GM12878 (cell line): ENCODE measurements around the gene RAB32. TPM values are rescaled to one million over a fixed set of nuclear protein-coding genes. Genes with fewer than 3 reads are reported as not detected.

Experiments
- ATAC-seq: fragments of 200-7000 bp; cut with Tn5 transposase; 3 replicates; pipeline ENCODE4 v1.9.1; 2020; ENCODE audit warnings: mild to moderate bottlenecking, moderate library complexity
- BruUV-seq: library from RNA; stranded (reverse); fragments of 400-500 nt; replicated peaks from 2 replicates; lab custom pipeline; 2021; lab: Mats Ljungman, UMichigan
- CTCF ChIA-PET: fragments of 300-600 bp; sonication (Branson Sonifier 250); formaldehyde crosslinking; extraction: SDS; loops from one replicate; lab custom pipeline; 2021; ENCODE audit warnings: inconsistent platforms; lab: Yijun Ruan, JAX
- POLR2A ChIA-PET: fragments of 350-600 bp; formaldehyde crosslinking; extraction: SDS; loops from one replicate; lab custom pipeline; 2021; ENCODE audit warnings: inconsistent platforms; lab: Charles Lee
- RAD21 ChIA-PET: fragments of 300-600 bp; sonication (Branson Sonifier 250); formaldehyde crosslinking; loops from one replicate; lab custom pipeline; 2023; ENCODE audit warnings: antibody characterized with exemption; ENCODE audit not compliant: unreplicated experiment; lab: Charles Lee
- SMC1A ChIA-PET: fragments of 300-600 bp; sonication (Branson Sonifier 250); formaldehyde crosslinking; loops from one replicate; lab custom pipeline; 2023; ENCODE audit not compliant: unreplicated experiment, uncharacterized antibody; lab: Charles Lee
- DNase-seq: peaks from one replicate; pipeline ENCODE4 v3.0.0-alpha.2; 2011; ENCODE audit warnings: low read depth, low spot score
- FAIRE-seq: peaks from 3 replicates; lab custom pipeline; 2011; peaks lifted over from hg19 to GRCh38; lab: Jason Lieb, UNC
- H2AFZ ChIP-seq: 2 replicates; pipeline ENCODE4 v1.6.0; 2011; ENCODE audit warnings: low read depth, low read length, control low read depth; ENCODE audit not compliant: control insufficient read depth
- H3K27ac ChIP-seq: 2 replicates; pipeline ENCODE4 v1.5.1; 2011; ENCODE audit warnings: control low read depth; ENCODE audit not compliant: control insufficient read depth, insufficient read depth
- H3K27me3 ChIP-seq, 2 experiments: replicated peaks in 1 of 2; 2 replicates each; pipeline versions ENCODE4 v1.6.0 to v1.6.1; 2011; ENCODE audit warnings: low read length in 1 of 2; ENCODE audit not compliant: control insufficient read depth in 2 of 2, insufficient read depth in 2 of 2
- H3K36me3 ChIP-seq, 2 experiments: 2 replicates each; pipeline ENCODE4 v1.5.1; 2011; ENCODE audit warnings: low read length in 1 of 2; ENCODE audit not compliant: control insufficient read depth in 2 of 2, insufficient read depth in 2 of 2
- H3K4me1 ChIP-seq: 2 replicates; pipeline ENCODE4 v1.6.1; 2011; ENCODE audit warnings: mild to moderate bottlenecking, low read length, moderate library complexity, mixed read lengths; ENCODE audit not compliant: control insufficient read depth, insufficient read depth
- H3K4me2 ChIP-seq: 2 replicates; pipeline ENCODE4 v1.6.0; 2011; ENCODE audit warnings: control low read depth; ENCODE audit not compliant: control insufficient read depth, insufficient read depth
- H3K4me3 ChIP-seq: fragments of 200-600 bp; sonication (generic); 2 replicates; pipeline ENCODE4 v1.5.1; 2016
- H3K79me2 ChIP-seq: 2 replicates; pipeline ENCODE4 v1.6.0; 2011; ENCODE audit warnings: low read length; ENCODE audit not compliant: control insufficient read depth, insufficient read depth
- H3K9ac ChIP-seq: 2 replicates; pipeline ENCODE4 v1.8.0; 2011; ENCODE audit warnings: low read length, control low read depth, mixed read lengths; ENCODE audit not compliant: control insufficient read depth, insufficient read depth
- H3K9me3 ChIP-seq: replicated peaks from 3 replicates; pipeline ENCODE4 v1.5.1; 2011; ENCODE audit warnings: mild to moderate bottlenecking, low read length; ENCODE audit not compliant: control insufficient read depth, insufficient read depth
- H4K20me1 ChIP-seq: 2 replicates; pipeline ENCODE4 v1.6.0; 2011; ENCODE audit not compliant: control insufficient read depth, insufficient read depth
- WGBS: methylation state at CpG from one replicate; pipeline ENCODE4 v1.1.6; 2016; ENCODE audit warnings: low lambda C conversion rate; ENCODE audit not compliant: insufficient replicate concordance, insufficient coverage; ENCODE audit errors: missing lambda C conversion rate; 5-methylcytosine and 5-hydroxymethylcytosine counted together
- in situ Hi-C: fragments of 300-500 bp; cut with MboI; formaldehyde crosslinking; loops from 9 replicates; pipeline ENCODE4 v1.14.3; 2018; ENCODE audit warnings: mixed read lengths
- intact Hi-C: fragments of 100-400 bp; cut with micrococcal nuclease; formaldehyde crosslinking; loops from one replicate; pipeline ENCODE4 v1.14.2; 2022; ENCODE audit not compliant: unreplicated experiment
- polyA plus RNA-seq, 11 experiments: library from polyadenylated mRNA; depleted of rRNA in 4 of 11; unstranded in 6 of 11; stranded (reverse) in 5 of 11; fragments of >200 nt; fragmentation: Nextera tagmentation in 4 of 11; fragmentation: Illumina TruSeq in 1 of 11; extraction: Ambion mirVana in 4 of 11; extraction: Trizol in 1 of 11; gene quantifications; 1 replicate in 1 of 11; 2 replicates in 10 of 11; pipeline versions ENCODE4 v1.2.1 to v1.2.3, GENCODE V29; 2011 to 2016; ENCODE audit warnings: inconsistent platforms in 2 of 11, missing spikeins in 2 of 11, low read depth in 1 of 11
- total RNA-seq, 4 experiments: library from RNA; depleted of rRNA in 3 of 4; stranded (reverse); fragments of >200 nt in 3 of 4; fragmentation: Illumina TruSeq in 1 of 4; extraction: Trizol in 1 of 4; gene quantifications; 2 replicates each; pipeline versions ENCODE4 v1.2.1 to v1.2.3, GENCODE V29; 2013 to 2021
- TF ChIP-seq, protein P1 (sequence below): fragments of 450-650 bp; formaldehyde crosslinking; IDR thresholded peaks from 2 replicates; pipeline ENCODE4 v1.4.0; 2020; ENCODE audit warnings: mild to moderate bottlenecking, moderate library complexity

The RAB32 gene
- total and polyA plus RNA-seq, 10 of the 15 experiments (the other 5 are each of a cell fraction or from before 2014, with no cell fraction given), result 0.50 TPM; not detected in 9

DNA sequence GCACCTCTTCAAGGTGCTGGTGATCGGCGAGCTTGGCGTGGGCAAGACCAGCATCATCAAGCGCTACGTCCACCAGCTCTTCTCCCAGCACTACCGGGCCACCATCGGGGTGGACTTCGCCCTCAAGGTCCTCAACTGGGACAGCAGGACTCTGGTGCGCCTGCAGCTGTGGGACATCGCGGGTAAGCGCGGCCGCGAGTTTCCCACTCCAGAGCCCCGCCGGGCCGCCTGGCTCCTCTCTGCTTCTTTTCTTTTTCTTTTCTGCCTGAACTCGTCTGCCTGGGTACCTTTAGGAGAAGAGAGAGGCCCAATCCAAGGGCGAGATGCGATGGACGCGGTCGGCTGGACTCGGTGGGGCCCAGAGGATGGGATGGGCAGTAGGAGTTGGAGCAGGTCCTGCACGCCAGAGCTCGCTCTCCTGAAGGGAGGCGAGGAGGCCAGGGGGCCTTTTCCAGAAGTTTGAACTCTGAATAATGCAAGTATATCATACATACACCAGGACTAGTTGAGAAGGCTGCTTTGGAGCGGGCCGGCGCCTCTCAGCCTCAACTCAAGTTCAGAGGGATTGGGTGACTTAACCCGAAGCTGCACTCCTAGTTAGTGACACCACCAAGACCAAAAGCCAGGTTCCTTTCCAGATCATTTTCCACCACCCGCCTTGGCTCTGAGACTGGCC is 445 bp downstream of the RAB32 start:
- ATAC-seq (peak; percentile 13), DNase-seq (no peak), FAIRE-seq (no peak)
- 20% methylated on average over 32 of the region's 33 CpGs for WGBS
- no peaks in the 10 kb centered on the region for H4K20me1 ChIP-seq
- POLR2A ChIA-PET, result no interaction called here
- H3K9ac ChIP-seq, result no peak overlapping the region; the same call in 1 of the 2 replicates
- peak overlapping the region; percentile 33 for H2AFZ ChIP-seq
- H3K9me3 ChIP-seq, result no peaks in the 10 kb centered on the region
- H3K4me2 ChIP-seq, result peak overlapping the region; percentile 42; the same call in 1 of the 2 replicates
- TF ChIP-seq, protein P1, sequence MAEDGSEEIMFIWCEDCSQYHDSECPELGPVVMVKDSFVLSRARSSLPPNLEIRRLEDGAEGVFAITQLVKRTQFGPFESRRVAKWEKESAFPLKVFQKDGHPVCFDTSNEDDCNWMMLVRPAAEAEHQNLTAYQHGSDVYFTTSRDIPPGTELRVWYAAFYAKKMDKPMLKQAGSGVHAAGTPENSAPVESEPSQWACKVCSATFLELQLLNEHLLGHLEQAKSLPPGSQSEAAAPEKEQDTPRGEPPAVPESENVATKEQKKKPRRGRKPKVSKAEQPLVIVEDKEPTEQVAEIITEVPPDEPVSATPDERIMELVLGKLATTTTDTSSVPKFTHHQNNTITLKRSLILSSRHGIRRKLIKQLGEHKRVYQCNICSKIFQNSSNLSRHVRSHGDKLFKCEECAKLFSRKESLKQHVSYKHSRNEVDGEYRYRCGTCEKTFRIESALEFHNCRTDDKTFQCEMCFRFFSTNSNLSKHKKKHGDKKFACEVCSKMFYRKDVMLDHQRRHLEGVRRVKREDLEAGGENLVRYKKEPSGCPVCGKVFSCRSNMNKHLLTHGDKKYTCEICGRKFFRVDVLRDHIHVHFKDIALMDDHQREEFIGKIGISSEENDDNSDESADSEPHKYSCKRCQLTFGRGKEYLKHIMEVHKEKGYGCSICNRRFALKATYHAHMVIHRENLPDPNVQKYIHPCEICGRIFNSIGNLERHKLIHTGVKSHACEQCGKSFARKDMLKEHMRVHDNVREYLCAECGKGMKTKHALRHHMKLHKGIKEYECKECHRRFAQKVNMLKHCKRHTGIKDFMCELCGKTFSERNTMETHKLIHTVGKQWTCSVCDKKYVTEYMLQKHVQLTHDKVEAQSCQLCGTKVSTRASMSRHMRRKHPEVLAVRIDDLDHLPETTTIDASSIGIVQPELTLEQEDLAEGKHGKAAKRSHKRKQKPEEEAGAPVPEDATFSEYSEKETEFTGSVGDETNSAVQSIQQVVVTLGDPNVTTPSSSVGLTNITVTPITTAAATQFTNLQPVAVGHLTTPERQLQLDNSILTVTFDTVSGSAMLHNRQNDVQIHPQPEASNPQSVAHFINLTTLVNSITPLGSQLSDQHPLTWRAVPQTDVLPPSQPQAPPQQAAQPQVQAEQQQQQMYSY, result no peak
- TF ChIP-seq, all 136 proteins: peak for 0
- intact Hi-C loops (no loop called here), in situ Hi-C loops (no loop called here)
- H3K27ac ChIP-seq, result no peak overlapping the region
- no TSS peak for BruUV-seq
- CTCF ChIA-PET, result interaction anchor here (0.5 kb wide), 1 partner anchor 156 kb away, joined by 3 read pairs; no protein-coding TSS in a partner anchor
- H3K36me3 ChIP-seq, result no peaks in the 10 kb centered on the region
- SMC1A ChIA-PET, result no interaction called here
- H3K79me2 ChIP-seq, result no peaks in the 10 kb centered on the region
- H3K4me1 ChIP-seq, result no peaks in the 10 kb centered on the region
- H3K27me3 ChIP-seq, result no peaks in the 10 kb centered on the region; a peak in 3 of 4 replicates
- RAD21 ChIA-PET, result no interaction called here
- no peak overlapping the region for H3K4me3 ChIP-seq
